Stimulated activated naive CD4-positive, alpha-beta T cell treated with Interleukin-2 at 50 U/mL for 16 hours (primary cell): Measurements from ENCODE around the gene EPB41L5.
"Not testable (repeated sequence)": the region's sequence is repeated elsewhere in the genome, so short reads cannot be mapped to it uniquely, and the experiment has no call there.

Experiments used
- DNase-seq: peaks from one replicate; lab custom pipeline; 2025; lab: John Stamatoyannopoulos, UW

Gene EPB41L5

DNA sequence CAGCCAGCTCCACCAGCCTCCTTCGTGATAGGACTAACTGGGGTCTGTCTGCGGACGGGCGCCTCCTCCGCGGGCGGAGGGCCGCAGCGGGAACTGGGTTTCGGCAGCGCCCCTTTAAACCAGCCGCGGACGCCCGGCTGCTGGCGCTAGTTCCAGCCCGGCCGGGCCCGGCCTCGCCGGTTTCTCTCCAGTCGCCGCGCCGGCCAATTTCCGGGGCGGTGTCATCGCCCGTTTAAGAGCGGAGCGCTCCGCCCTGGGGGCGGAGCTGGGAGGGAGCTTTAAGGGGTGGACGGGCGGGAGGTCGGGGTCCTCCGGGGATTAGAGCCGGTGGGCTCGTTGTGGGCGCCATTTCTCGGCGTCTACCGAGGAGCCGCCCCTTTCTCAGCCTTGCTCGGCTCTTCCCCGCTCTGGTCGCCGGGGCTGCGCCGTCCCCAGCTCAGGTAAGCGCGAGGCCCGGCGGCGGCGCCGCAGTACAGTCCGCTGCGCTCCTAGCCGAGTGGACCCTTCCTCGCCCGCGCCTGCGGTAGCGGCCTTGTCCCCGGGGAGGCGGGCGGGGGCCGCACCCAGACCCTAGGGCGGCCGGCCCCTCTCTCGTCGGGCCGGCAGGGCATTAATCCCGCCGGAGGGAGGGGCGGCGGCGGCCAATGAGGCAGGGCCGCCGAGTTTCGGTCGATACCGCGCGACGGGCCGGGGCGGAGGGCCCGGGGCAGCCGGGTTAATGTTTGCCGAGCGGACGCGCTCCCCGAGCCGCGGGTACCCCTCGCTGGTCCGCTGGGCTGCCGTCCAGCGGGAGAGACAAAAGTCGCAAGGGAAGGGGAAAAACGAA is at the start of gene EPB41L5:
EPB41L5 (plus strand) TSS at position 307 of the 826 bp plus-strand sequence. CDS start 6,008 bp downstream, outside the sequence.
- DNase-seq, result peak; percentile 71

DNA sequence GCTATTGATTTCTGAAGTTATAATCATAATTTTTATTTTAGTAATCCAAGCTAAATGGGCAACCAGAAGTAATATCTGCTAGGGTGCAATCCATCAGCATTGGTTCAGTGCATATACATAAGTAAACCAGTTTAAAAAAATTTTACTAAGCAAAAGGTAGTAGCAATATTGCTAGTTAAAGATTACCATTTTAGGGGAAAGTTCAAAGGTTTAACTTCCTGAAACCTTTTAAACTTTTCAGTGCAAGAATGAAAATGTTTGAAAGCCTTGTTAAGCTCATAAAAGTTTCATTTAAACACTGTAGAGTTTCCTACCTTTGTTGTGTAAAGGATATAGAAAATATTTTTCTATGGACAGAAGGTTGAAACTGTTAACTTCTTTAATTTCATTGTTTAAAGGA is 31.0 kb upstream of the EPB41L5 start:
- DNase-seq, result no peak

DNA sequence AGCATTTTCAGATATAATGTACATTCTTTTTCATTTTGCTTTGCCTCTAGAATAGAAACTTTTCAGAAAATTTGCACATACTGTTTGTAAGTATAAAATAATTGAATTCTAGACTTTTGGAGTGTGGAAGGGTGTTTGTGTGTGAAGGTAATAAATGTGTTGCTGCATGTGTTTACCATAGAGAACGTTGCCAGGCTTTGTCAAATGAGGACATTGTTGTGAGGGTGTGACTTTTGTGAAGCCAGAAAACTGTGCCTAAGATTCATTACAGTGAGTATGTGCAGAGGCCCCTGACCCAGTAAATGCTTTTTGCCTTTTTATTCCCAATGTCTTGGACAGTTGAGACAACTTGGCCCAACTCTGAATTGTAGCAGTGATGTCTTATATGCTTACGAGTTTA is 30.4 kb upstream of the EPB41L5 start:
- no peak for DNase-seq

DNA sequence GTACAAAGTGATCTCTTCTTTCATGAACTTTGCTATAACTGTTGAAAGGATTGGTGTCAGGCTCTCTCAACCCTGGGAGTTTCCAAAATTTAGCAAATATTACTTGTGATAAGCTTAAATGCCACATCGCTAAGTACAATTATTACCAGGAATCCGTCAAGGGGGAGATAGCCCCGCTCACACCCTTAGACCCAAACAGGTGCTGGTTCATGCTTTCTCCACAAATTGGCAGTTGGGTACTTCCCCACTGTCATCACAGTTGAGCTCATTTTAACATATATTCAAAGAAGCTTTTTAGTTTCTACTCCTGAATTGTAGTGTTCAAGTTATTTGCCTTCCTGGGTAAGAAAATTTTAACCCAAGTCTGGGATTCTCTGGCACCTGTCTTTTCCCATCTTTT is 29.8 kb upstream of the EPB41L5 start:
- no peak for DNase-seq

DNA sequence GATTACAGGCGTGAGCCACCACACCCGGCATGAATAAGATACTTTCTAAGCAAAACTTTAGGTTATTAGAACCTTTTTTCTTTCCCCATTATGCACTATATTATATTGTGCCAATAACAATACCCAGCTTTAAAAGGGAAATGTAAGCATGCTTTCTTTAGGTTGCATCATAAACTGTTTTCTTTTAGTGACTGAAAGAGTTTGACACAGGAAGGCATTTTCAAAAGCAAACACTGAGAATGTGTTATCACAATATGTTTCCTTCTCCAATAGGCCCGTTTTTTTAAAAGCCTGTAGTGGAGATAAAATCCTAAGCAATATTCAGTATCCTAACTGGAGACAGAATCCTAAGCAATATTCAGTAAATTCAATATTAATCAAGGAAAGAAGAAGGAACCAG is 16.7 kb upstream of the EPB41L5 start:
- DNase-seq, result no peak

DNA sequence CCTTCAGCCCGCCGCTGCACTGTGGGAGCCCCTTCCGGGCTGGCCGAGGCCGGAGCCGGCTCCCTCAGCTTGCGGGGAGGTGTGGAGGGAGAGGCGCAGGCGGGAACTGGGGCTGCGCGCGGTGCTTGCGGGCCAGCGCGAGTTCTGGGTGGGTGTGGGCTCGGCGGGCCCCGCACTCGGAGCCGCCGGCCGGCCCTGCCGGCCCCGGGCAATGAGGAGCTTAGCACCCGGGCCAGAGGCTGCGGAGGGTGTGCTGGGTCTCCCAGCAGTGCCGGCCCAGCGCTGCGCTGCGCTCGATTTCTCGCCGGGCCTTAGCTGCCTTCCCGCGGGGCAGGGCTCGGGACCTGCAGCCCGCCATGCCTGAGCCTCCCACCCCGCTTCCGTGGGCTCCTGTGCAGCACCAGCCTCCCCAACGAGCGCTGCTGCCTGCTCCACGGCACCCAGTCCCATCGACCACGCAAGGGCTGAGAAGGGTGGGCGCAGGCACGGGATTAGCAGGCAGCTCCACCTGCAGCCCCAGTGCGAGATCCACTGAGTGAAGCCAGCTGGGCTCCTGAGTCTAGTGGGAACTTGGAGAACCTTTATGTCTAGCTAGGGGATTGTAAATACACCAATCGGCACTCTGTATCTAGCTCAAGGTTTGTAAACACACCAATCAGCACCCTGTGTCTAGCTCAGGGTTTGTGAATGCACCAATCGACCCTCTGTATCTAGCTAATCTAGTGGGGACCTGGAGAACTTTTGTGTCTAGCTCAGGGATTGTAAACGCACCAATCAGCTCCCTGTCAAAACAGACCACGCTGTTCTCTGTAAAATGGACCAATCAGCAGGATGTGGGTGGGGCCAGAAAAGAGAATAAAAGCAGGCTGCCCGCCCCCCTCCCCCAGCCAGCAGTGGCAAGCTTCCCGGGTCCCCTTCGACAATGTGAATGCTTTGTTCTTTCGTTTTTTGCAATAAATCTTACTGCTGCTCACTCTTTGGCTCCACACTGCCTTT is 15.7 kb upstream of the EPB41L5 start:
- DNase-seq, result not testable (repeated sequence)

DNA sequence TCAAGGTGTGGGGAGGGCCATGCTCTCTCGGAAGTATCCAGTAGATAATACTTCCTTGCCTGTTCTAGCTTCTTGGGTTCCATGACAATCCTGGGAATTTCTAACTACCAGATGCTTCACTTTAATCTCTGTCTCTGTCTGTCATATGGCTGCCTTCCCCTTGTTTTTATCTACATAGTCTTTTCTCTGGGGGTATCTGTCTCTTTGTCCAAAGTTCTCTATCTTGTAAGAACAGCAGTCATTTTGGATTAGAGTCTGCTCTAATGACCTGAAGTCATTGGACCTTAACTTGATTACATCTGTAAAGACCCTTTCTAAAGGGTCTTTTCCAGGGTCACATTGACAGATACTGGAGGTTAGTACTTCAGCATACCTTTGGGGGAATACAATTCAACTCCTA is 11.4 kb upstream of the EPB41L5 start:
- no peak for DNase-seq

DNA sequence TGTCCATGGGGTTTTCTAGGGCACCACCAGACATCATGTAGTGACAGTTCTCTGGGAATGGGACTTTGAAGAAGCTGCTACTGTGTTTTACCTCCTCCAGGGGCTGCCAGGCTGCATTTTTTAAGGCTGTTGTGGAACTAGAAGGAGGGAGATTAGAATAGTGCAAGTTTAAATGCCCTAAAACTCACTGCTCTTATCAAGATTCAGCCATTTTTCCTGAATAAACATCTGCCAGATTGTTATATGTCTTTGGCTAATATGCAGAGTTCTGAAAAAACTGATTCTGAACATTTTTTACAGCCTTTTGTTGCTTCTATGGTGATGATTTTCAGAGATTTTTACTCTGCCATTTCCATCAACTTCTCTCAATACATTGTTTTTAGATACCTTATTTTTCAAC is 8.6 kb upstream of the EPB41L5 start:
- DNase-seq, result no peak

DNA sequence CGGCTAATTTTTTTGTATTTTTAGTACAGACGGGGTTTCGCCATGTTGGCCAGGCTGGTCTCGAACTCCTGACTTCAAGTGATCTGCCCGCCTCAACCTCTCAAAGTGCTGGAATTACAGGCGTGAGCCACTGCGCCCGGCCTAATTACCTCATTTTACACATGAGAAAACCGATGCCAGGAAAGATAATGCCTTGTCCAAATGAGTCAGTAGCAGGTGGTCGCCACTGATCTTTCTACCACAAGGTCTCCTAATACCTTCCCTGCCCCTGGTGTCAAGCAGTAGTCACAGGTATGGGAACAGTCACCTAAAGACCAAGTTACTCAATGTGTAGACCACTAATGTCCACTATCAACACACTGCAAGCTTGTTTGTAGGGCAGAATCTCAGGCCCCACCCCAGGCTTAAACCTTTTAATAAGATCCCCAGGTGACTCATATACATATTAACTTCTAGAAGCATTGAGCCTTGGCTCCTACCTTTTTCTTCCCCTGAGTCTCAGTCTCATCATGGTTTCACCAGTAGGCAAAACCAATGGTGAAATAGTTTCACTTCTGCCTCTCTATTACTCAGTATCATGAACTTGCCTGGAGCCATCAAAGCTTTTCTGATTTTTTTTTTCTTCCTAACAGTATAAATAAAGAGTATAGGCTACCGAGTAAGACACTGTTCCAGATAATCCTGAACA is 6.9 kb upstream of the EPB41L5 start:
- DNase-seq, result no peak

DNA sequence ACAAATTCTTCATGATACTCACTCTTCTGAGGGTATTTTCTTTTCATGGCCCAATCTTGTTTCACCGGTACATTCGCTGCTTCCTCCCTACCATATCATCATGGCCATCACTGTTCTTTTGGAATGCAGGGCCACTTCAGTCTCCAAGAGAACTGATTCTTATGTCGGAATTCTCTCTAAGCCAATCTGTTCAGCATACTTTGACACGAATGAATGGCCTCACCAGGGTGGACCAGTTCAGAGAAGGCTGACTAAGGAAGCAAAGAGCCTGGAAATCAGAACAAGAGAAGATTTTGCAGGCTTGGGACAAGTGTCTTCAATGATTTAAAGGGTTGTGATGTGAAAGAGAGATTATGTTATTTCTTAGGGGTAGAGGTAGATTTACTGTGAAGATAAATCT is 5.0 kb upstream of the EPB41L5 start:
- DNase-seq, result no peak

DNA sequence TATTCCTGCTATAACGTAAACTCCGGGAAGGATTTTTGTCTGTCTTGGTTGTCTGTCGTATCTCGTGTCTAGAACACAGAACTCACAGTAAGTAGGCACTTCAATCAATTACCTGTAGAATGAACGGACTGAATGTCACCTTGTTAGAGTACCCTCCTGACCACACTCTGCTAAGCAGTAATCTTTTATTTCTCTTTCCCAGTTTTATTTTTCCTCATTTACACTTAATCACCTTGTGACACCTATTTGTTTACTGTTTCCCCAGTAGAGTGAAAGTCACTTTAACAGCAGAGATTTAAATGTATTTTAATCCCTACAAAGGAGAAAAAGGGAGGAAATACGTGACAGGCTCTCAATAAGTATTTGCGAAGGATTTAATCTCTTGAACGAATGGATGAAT is 514 bp upstream of the EPB41L5 start:
- DNase-seq, result no peak

DNA sequence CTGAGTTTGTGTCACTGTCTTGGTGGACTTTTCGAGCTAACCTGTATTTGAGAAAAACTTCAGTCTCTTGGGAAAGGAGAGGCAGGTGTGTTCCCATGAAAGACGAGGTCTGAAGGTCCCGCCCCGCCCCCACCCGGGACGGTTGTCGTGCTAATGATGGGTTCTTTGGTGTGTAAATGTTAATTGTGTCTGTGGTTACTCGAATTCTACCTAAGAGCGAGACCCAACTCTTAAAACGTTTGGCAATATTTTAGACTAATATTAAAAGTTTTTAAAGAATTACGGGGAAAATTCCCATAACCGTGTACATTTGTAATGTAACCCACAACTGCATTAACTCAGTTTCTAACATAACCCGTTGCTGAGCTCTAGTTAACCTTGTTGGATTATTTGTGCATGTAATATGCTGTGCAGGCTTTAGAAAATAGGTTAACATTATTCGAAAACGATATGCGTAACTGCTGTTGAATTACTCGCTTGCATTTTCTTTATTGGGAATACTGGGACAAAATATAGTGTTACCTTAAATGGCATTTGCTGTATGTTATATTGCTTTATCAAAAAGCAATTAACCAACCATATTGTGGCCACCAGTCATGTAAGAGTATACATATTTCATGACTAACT is 833 bp downstream of the EPB41L5 start:
- no peak for DNase-seq

DNA sequence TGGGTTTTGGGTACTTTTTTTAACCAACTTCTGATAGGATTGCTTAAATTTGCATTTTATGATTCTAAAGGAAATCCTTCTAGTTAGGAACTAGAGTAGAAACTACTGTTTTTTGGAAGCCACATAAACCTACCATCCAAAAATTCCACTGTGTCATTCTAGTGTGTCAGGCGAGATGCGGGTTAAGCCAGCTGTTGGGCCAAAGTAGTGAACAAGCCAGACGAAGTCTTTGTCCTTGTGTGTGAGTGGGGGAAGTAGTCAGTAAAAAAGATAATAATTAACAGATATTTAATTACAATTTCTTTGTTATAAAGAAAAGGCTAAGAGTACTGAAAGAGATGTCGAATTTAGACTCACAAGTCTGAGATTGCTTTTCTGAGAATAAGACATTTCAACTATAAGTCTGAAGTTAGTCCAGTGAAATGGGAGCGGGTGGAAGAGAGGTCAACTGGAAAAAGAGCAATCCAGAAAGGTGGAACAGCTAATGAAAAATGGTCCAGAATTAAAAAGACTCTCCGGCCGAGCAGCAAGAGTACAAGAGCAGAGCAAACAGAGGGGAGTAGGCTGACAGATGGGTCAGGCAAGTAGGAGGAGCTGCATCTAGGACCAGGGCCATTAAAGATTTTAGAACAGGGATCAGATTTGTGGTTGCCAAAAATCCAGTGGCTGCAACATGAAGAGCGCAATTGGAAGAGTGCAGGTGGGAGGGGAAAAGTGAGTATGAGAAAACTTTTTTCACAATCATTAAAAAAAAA is 1.5 kb downstream of the EPB41L5 start:
- no peak for DNase-seq

DNA sequence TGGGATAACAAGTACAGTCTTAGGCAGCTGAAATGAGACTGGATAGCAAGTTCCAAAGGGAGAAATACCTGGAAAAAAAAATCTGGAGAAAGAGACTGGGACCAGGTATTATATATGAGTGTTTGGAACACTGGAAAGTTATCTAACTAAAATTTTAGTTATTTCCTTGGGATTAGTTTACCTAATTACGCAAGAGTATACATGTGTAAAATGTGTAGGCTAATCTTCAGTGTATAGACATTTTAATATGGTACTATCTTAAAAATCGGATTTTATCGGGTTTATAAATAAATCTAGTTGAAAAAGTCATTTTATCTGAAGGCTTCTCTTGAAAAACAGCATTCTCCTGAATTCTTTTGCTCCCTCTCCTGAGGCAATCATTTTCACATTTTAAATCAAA is 3.9 kb downstream of the EPB41L5 start:
- DNase-seq, result no peak

DNA sequence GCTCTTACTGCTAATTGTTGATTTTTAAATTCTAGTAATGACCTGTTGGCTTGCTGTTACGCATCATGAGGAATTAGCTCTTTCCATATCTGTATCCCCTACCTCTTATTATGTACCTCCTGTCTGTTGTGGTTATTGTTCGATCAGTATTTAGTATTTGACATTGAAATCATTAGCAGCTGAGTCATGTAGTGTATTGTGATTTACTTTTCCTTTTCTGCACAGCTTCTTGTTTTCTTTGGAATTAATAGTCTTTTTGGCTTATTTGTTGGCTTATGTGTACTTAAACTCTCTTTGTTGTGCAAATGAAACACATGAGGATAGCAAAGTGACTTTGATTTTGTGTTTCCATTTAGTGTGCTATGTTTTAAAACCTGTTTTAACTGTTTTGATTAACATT is 4.3 kb downstream of the EPB41L5 start:
- no peak for DNase-seq

DNA sequence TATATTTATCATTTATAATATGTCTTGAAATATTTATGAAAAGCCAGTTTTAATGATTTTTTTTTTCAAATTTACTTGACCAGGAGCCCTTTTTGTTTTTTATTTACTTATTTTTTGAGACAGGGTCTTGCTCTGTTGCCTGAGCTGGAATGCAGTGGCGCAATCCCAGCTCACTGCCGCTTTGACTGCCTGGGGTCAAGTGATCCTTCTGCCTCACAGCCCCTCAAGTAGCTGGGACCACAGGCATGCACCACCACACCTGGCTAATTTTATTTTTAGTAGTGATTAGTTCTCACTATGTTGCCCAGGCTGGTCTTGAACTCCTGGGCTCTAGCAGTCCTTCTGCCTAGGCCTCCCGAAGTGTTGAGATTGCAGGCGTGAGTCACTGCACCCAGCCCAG is 5.7 kb downstream of the EPB41L5 start:
- no peak for DNase-seq

DNA sequence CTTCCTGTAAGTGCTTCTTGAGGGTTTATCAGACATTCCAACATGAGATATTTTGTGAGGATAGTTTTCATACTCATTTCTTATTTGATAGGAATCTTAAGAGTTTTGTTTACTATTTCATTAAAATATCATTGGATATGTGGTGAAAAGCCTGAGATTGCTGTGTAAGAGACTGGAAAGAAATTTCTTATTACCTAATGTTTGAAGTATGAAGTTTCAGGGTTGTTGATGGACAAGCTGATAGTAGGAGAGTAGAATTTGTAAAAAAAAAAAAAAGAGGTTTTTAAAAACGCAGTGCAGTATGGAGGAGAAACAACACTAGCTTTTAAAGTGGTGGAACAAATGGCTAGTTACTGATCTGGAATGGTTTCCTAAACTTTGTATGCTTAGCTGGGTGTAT is 7.7 kb downstream of the EPB41L5 start:
- DNase-seq, result no peak

DNA sequence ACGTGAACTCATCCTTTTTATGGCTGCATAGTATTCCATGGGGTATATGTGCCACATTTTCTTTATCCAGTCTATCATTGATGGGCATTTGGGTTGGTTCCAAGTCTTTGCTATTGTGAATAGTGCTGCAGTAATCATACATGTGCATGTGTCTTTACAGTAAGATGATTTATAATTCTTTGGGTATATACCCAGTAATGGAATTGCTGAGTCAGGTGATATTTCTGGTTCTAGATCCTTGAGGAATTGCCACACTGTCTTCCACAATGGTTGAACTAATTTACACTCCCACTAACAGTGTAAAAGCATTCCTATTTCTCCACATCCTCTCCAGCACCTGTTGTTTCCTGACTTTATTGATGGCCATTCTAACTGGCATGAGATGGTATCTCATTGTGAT is 9.6 kb downstream of the EPB41L5 start:
- DNase-seq, result not testable (repeated sequence)

DNA sequence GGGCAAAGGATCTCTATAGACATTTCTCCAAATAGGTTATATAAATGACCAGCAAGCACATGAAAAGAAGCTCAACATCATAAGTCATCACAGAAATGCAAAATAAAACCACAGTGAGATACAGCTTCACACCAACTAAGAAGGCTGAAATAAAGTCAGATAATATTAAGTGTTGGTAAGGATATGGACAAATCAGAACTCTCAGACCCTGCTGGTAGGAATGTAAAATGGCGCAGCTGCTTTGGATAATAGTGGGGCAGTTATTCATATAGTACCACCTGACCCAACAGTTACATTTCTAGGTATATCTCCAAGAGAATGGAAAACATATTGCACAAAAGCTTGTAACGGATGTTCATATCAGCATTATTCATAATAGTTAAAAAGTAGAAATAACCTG is 14.0 kb downstream of the EPB41L5 start:
- DNase-seq, result no peak

DNA sequence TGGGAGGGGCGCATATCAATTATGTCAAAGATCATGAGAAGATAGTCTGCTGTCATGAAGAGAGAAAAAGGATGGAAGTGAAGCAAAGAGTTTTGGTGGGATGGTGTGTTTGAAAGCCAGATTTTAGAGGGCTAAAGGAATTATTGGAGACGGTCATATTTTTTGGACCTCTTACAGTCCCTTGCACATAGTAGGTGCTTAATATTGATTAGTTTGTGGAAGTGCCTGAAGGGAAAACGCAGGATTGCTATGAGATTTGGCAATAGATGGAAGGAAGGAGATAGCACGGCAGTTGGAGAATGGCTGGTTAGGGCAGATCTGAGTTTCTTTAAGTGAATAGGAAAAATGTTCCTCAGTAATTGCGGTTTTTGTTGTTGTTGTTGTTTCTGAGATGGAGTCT is 15.9 kb downstream of the EPB41L5 start:
- DNase-seq, result no peak
